Kidney epithelial cell (primary cell): ENCODE data around the gene PCTP. TPM values are rescaled to one million over a fixed set of nuclear protein-coding genes. Genes with fewer than 3 reads are reported as not detected.
A peak's percentile ranks its signal among the peaks of the same experiment; 100 is the strongest.

Source experiments
- DNase-seq: peaks from one replicate; pipeline ENCODE4 v3.0.0-alpha.2; 2010; ENCODE audit warnings: low read depth
- H3K27me3 ChIP-seq: 2 replicates; pipeline ENCODE4 v1.6.0; 2011; ENCODE audit warnings: low read length; ENCODE audit not compliant: control insufficient read depth, insufficient read depth
- H3K36me3 ChIP-seq: 2 replicates; pipeline ENCODE4 v1.5.1; 2011; ENCODE audit warnings: low read length; ENCODE audit not compliant: control insufficient read depth, insufficient read depth
- H3K4me3 ChIP-seq: 2 replicates; pipeline ENCODE4 v1.5.1; 2011; ENCODE audit warnings: low read depth, mild to moderate bottlenecking, control low read depth, low read length
- total RNA-seq: library from RNA; depleted of rRNA; stranded (reverse); fragments of >200 nt; gene quantifications from 2 replicates; pipeline ENCODE4 v1.2.3, GENCODE V29; 2015
- TF ChIP-seq, protein P1 (sequence below): IDR thresholded peaks from 2 replicates; pipeline ENCODE4 v1.5.1; 2011; ENCODE audit warnings: mild to moderate bottlenecking, moderate library complexity, low read length, control low read depth, inconsistent platforms; ENCODE audit not compliant: insufficient read depth, poor library complexity, severe bottlenecking

The PCTP gene
- total RNA-seq, 1 donor from 2014 or later: 32.2 TPM

DNA sequence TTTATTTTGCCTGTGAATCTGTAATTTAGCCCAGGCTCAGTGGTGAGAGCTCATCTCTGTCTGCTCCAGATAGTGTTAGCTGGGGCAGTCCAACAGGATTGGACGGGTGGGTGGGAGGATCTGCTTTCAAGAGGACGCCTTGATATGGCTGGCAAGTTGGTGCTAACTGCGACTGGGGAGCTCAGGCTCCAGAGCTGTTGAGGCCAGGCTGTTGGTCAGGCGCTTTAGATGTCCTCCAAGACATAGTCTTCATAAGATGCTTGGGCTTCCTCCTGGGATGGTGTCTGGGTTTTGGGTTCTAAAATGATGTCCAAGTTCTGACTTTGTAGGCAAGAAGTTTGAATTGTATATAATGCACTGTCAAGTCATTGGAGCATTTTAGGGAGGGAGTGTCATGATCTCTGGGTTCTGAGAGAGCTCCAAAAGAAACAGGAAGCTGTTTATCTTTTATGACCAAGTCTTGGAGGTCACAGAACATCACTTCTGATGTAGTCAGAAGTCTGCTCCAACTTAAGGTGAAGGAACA is 12.8 kb upstream of the PCTP start:
- Histone ChIP-seq H3K36me3 (no peaks in the 10 kb centered on the region), H3K27me3 (no peaks in the 10 kb centered on the region), H3K4me3 (no peak overlapping the region)
- no peak for DNase-seq
- TF ChIP-seq, protein P1, sequence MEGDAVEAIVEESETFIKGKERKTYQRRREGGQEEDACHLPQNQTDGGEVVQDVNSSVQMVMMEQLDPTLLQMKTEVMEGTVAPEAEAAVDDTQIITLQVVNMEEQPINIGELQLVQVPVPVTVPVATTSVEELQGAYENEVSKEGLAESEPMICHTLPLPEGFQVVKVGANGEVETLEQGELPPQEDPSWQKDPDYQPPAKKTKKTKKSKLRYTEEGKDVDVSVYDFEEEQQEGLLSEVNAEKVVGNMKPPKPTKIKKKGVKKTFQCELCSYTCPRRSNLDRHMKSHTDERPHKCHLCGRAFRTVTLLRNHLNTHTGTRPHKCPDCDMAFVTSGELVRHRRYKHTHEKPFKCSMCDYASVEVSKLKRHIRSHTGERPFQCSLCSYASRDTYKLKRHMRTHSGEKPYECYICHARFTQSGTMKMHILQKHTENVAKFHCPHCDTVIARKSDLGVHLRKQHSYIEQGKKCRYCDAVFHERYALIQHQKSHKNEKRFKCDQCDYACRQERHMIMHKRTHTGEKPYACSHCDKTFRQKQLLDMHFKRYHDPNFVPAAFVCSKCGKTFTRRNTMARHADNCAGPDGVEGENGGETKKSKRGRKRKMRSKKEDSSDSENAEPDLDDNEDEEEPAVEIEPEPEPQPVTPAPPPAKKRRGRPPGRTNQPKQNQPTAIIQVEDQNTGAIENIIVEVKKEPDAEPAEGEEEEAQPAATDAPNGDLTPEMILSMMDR: no peak

DNA sequence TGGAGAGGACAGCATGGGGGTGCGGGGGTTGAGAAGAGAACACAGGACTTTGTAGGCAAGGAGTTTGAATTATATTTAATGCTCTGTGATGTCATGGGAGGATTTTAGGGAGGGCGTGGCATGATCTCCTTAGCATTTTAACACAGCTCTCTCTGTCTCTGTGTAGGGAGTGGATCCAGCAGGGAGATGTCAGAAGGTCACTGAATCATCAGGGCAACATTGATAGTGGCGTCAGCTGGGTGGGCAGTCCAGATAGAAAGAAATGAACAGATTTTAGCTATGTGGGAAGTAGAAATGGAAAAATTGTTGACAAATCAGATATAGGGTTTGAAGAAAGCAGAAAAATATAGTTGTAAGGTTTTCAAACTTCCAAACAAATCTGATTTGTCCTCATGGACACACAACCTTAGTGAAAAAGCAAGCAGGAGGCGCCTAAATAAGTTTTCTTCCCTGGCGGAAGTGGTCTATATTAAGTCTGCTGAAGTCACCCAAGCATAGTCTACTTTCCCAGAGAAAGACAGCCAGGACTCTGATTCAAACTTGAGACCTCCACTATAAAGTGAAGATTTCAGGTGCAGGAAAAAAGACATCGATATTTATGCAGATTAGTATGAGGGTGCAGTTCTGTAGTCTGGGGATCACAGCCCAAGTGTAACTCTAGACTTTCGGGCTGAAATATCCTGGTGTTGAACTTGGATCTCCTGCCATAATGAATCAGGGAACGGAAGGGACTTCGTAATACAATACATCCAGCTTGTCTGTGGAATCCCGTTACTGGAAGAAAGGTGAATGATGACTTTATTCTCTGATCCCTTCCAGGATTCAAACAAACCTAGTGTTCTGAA is 10.1 kb upstream of the PCTP start:
- H3K4me3 ChIP-seq: no peak overlapping the region
- no peaks in the 10 kb centered on the region for H3K36me3 ChIP-seq
- TF ChIP-seq, protein P1: no peak
- no peak for DNase-seq
- H3K27me3 ChIP-seq: no peaks in the 10 kb centered on the region

DNA sequence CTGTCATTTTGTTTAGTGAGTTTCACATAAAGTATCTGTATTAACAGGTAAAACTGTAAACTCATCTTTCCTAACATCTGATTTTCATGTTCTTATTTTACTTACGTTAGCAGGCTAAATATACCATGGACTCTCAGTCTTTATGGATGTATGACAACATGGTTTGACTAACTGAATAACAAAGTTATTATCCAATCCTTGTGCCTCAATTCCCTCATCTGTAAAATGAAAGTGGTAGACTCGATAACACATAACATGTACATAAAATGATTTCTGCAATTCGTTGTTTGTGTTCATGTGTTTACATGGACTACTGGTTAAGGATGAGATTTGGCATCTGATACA is 9.5 kb upstream of the PCTP start:
- Histone ChIP-seq H3K36me3 (no peaks in the 10 kb centered on the region), H3K27me3 (no peaks in the 10 kb centered on the region), H3K4me3 (no peak overlapping the region)
- TF ChIP-seq, protein P1: no peak
- no peak for DNase-seq

DNA sequence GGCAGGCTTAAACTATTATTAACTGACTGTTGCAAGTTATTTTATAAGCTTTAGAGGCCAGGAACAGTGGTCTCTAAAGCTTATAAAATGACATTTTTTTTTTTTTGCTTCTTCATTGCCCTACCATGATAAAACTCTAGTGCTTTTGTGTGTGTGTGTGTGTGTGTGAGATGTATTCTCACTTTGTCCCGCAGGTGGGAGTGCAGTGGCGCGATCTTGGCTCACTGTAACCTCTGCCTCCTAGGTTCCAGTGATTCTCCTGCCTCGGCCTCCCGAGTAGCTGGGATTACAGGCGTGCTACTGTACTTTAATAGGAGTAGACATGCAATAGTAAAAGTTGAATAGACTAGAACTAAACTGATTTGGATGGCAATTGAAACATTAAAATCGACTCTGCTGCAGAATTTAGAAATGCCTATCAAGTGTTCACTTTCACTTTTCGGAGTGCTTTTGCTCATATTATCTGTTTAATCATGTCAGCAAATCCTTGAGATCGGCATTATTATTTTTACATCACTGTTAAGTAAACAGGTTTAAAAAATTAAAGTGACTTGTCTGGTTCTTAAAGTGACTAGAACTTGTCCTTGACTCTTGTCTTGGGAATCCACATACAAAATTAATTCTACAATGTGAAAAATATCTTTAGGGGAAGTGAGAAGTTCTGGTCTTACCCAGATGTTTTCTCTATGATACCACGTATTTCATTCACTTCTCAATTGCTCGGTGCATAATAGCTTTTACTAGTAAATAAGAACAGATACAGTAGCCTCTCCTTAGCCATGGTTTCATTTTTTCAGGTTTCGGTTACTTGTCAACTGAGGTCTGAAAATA is 8.4 kb upstream of the PCTP start:
- Histone ChIP-seq H3K27me3 (no peaks in the 10 kb centered on the region), H3K4me3 (no peak overlapping the region), H3K36me3 (no peaks in the 10 kb centered on the region)
- TF ChIP-seq, protein P1: no peak
- no peak for DNase-seq

DNA sequence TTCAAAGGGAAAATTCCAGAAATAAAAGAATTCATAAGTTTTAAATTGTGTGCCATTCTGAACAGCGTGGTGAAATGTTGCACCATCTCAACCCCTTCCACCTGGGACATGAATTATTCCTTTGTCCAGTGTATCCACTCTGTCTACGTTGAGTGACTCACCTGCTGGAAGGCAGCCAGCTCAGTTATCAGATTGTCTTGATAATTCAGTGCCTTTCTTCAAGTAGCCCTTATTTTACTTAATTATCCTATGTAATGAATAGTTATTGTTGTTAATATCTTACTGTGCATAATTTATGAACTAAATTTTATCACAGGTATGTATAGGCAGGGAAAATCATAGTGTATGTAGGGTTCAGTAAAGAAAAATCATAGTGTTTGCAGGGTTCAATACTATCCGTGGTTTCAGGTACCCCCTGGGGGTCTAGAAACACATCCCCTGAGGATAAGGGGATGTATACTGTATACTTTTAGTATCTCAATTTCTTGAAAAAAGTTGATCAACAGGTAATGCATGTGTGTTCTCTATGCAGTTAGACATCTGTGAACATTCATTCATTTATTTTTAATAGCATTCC is 7.7 kb upstream of the PCTP start:
- H3K36me3 ChIP-seq: no peaks in the 10 kb centered on the region
- H3K4me3 ChIP-seq: no peak overlapping the region
- no peaks in the 10 kb centered on the region for H3K27me3 ChIP-seq
- TF ChIP-seq, protein P1: no peak
- peak; percentile 63 for DNase-seq
